ENCODE results near the gene IGLL5. TPM values are rescaled to one million over a fixed set of nuclear protein-coding genes. Genes with fewer than 3 reads are reported as not detected.
"Not testable (repeated sequence)": the region's sequence is repeated elsewhere in the genome, so short reads cannot be mapped to it uniquely, and the experiment has no call there.

The IGLL5 gene
- total RNA-seq, 1 donor from 2014 or later, result not detected

DNA sequence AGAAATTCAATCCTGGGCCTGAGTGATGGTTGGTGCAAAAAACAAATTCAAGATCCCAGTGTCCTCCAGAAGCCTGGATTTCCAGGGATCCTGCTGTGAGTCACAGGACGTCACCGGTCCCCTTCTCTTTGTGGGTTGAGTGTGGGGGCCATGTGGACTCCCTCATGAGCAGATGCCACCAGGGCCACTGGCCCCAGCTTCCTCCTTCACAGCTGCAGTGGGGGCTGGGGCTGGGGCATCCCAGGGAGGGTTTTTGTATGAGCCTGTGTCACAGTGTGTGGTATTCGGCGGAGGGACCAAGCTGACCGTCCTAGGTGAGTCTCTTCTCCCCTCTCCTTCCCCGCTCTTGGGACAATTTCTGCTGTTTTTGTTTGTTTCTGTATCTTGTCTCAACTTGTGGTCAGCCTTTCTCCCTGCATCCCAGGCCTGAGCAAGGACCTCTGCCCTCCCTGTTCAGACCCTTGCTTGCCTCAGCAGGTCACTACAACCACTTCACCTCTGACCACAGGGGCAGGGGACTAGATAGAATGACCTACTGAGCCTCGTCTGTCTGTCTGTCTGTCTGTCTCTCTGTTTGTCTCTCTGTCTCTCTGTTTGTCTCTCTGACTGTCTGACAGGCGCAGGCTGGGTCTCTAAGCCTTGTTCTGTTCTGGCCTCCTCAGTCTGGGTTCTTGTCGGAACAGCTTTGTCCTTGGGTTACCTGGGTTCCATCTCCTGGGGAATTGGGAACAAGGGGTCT is 11.9 kb downstream of the IGLL5 start:
- not testable (repeated sequence) for H3K79me2 ChIP-seq (ENCODE audit: insufficient read depth, low read length); H3K4me1 Mint-ChIP-seq (ENCODE audit: low read depth, unreplicated experiment); H3K9me3 Mint-ChIP-seq (ENCODE audit: unreplicated experiment); H3K4me1 ChIP-seq (ENCODE audit: insufficient read depth, low read length); DNase-seq (ENCODE audit: low read depth); H3K36me3 ChIP-seq (ENCODE audit: insufficient read depth, low read length); H3K27me3 ChIP-seq (ENCODE audit: insufficient read depth, low read length); H2AFZ ChIP-seq (ENCODE audit: low read depth, low read length); FAIRE-seq; H3K4me2 ChIP-seq (ENCODE audit: low read length); H3K4me3 Mint-ChIP-seq (ENCODE audit: unreplicated experiment); H3K27ac Mint-ChIP-seq (ENCODE audit: unreplicated experiment); H4K20me1 ChIP-seq (ENCODE audit: insufficient read depth, low read length); H3K36me3 Mint-ChIP-seq (ENCODE audit: low read depth, unreplicated experiment); H3K9me3 ChIP-seq (ENCODE audit: insufficient read depth, low read depth, low read length); H3K9ac ChIP-seq (ENCODE audit: low read length); H3K4me3 ChIP-seq (ENCODE audit: insufficient read depth, low read depth, low read length); H3K27ac ChIP-seq (ENCODE audit: low read depth, low read length)
- H3K27me3 Mint-ChIP-seq (ENCODE audit: low read depth, unreplicated experiment), result peaks cover 79% of the 10 kb centered on the region

DNA sequence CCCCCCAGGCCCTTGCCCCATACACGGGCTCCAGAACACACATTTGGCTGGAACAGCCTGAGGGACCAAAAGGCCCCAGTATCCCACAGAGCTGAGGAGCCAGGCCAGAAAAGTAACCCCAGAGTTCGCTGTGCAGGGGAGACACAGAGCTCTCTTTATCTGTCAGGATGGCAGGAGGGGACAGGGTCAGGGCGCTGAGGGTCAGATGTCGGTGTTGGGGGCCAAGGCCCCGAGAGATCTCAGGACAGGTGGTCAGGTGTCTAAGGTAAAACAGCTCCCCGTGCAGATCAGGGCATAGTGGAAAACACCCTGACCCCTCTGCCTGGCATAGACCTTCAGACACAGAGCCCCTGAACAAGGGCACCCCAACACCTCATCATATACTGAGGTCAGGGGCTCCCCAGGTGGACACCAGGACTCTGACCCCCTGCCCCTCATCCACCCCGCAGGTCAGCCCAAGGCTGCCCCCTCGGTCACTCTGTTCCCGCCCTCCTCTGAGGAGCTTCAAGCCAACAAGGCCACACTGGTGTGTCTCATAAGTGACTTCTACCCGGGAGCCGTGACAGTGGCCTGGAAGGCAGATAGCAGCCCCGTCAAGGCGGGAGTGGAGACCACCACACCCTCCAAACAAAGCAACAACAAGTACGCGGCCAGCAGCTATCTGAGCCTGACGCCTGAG is 13.1 kb downstream of the IGLL5 start:
- not testable (repeated sequence) for H3K4me3 Mint-ChIP-seq (ENCODE audit: unreplicated experiment); H3K4me2 ChIP-seq (ENCODE audit: low read length); H3K36me3 Mint-ChIP-seq (ENCODE audit: low read depth, unreplicated experiment); H3K27me3 ChIP-seq (ENCODE audit: insufficient read depth, low read length); H3K79me2 ChIP-seq (ENCODE audit: insufficient read depth, low read length); H3K27ac ChIP-seq (ENCODE audit: low read depth, low read length); H3K27ac Mint-ChIP-seq (ENCODE audit: unreplicated experiment); H3K36me3 ChIP-seq (ENCODE audit: insufficient read depth, low read length); H2AFZ ChIP-seq (ENCODE audit: low read depth, low read length); H3K4me1 ChIP-seq (ENCODE audit: insufficient read depth, low read length); H3K9me3 Mint-ChIP-seq (ENCODE audit: unreplicated experiment); H4K20me1 ChIP-seq (ENCODE audit: insufficient read depth, low read length); H3K9me3 ChIP-seq (ENCODE audit: insufficient read depth, low read depth, low read length); H3K9ac ChIP-seq (ENCODE audit: low read length); FAIRE-seq; H3K4me1 Mint-ChIP-seq (ENCODE audit: low read depth, unreplicated experiment); DNase-seq (ENCODE audit: low read depth); H3K4me3 ChIP-seq (ENCODE audit: insufficient read depth, low read depth, low read length)
- peaks cover 71% of the 10 kb centered on the region for H3K27me3 Mint-ChIP-seq (ENCODE audit: low read depth, unreplicated experiment)

DNA sequence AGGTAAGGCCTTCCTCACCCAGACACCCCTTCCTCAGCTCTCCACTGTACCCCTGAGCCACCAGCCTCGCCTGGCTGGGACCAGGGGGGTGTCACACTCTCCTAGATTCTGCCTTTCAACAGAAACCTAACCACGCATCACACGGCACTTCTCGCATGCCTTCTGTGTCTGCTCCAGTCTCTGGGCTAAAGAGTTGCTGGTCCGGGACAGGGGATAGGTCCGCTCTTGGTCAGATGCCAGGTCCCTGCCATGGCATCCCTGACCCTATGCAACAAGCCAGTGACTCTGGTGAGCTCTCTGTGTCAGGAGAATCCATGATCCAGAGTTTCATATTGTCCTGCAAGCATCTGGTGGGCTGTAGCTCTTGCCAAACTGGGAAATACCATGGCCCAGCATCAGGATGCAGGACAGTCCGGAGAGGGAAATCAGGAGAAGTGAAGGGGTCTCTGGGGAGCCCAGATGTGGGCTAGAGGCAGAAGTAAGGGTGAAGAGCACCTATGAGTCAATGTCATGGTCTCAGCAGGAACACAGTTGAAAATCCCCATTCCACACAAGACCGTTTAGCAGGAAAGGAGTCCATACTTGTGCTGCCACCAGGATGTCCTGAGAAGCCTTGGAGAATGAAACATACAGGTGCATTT is 14.1 kb downstream of the IGLL5 start:
- Histone ChIP-seq H3K27ac (ENCODE audit: low read depth, low read length) (no peak overlapping the region), H3K79me2 (ENCODE audit: insufficient read depth, low read length) (no peaks in the 10 kb centered on the region), H3K36me3 (ENCODE audit: insufficient read depth, low read length) (no peaks in the 10 kb centered on the region), H3K9me3 (ENCODE audit: insufficient read depth, low read depth, low read length) (no peaks in the 10 kb centered on the region), H3K27me3 (ENCODE audit: insufficient read depth, low read length) (peaks cover 3% of the 10 kb centered on the region), H3K9ac (ENCODE audit: low read length) (no peak overlapping the region), H2AFZ (ENCODE audit: low read depth, low read length) (no peak overlapping the region), H3K4me3 (ENCODE audit: insufficient read depth, low read depth, low read length) (no peak overlapping the region), H3K4me2 (ENCODE audit: low read length) (no peak overlapping the region), H3K4me1 (ENCODE audit: insufficient read depth, low read length) (no peaks in the 10 kb centered on the region), H4K20me1 (ENCODE audit: insufficient read depth, low read length) (no peaks in the 10 kb centered on the region)
- H3K9me3 Mint-ChIP-seq (ENCODE audit: unreplicated experiment), result no peaks in the 10 kb centered on the region
- H3K27ac Mint-ChIP-seq (ENCODE audit: unreplicated experiment), result no peak overlapping the region
- TF ChIP-seq, protein P1, sequence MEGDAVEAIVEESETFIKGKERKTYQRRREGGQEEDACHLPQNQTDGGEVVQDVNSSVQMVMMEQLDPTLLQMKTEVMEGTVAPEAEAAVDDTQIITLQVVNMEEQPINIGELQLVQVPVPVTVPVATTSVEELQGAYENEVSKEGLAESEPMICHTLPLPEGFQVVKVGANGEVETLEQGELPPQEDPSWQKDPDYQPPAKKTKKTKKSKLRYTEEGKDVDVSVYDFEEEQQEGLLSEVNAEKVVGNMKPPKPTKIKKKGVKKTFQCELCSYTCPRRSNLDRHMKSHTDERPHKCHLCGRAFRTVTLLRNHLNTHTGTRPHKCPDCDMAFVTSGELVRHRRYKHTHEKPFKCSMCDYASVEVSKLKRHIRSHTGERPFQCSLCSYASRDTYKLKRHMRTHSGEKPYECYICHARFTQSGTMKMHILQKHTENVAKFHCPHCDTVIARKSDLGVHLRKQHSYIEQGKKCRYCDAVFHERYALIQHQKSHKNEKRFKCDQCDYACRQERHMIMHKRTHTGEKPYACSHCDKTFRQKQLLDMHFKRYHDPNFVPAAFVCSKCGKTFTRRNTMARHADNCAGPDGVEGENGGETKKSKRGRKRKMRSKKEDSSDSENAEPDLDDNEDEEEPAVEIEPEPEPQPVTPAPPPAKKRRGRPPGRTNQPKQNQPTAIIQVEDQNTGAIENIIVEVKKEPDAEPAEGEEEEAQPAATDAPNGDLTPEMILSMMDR (IDR thresholded peaks at IDR 0.05; ENCODE audit: insufficient read depth, low read depth, low read length), result no peak
- no peak for TF ChIP-seq EZH2 (IDR thresholded peaks at IDR 0.05; ENCODE audit: insufficient read depth, low read length)
- no peak for FAIRE-seq
- no peaks in the 10 kb centered on the region for H3K4me1 Mint-ChIP-seq (ENCODE audit: low read depth, unreplicated experiment)
- no peak overlapping the region for H3K4me3 Mint-ChIP-seq (ENCODE audit: unreplicated experiment)
- H3K36me3 Mint-ChIP-seq (ENCODE audit: low read depth, unreplicated experiment), result no peaks in the 10 kb centered on the region
- H3K27me3 Mint-ChIP-seq (ENCODE audit: low read depth, unreplicated experiment), result peaks cover 62% of the 10 kb centered on the region
- no peak for DNase-seq (ENCODE audit: low read depth)
